GM23338 (cell line): ENCODE measurements around the gene RYR3.

ENCODE experiments used
- CREB1 ChIP-seq: fragments of 250-450 bp; sonication (Bioruptor Pico); IDR thresholded peaks from 2 replicates; pipeline ENCODE4 v1.5.0; 2020; ENCODE audit warnings: low read depth, mild to moderate bottlenecking, moderate library complexity
- EZH2 ChIP-seq: fragments of 200-600 bp; sonication (generic); IDR thresholded peaks from one replicate; pipeline ENCODE4 v1.8.0; 2017; ENCODE audit warnings: antibody characterized with exemption, mild to moderate bottlenecking, low read depth; ENCODE audit not compliant: unreplicated experiment
- EZH2phosphoT487 ChIP-seq: fragments of 200-600 bp; sonication (generic); IDR thresholded peaks from one replicate; pipeline ENCODE4 v1.8.1; 2018; ENCODE audit warnings: antibody characterized with exemption; ENCODE audit not compliant: unreplicated experiment
- POLR2AphosphoS5 ChIP-seq: IDR thresholded peaks from 2 replicates; pipeline ENCODE4 v1.6.1; 2016; ENCODE audit warnings: antibody characterized with exemption, low read depth
- TF ChIP-seq, protein P1 (sequence below), 2 experiments: fragments of 200-600 bp in 1 of 2; sonication (generic) in 1 of 2; conservative IDR thresholded peaks; 2 replicates each; pipeline versions ENCODE4 v1.5.1 to v1.6.1; 2016 to 2017; ENCODE audit warnings: antibody characterized with exemption in 2 of 2, low read depth in 2 of 2, mild to moderate bottlenecking in 2 of 2, moderate library complexity in 1 of 2
- TF ChIP-seq, protein P2 (sequence below): IDR thresholded peaks from one replicate; pipeline ENCODE4 v1.6.1; 2018; ENCODE audit warnings: antibody characterized with exemption; ENCODE audit not compliant: unreplicated experiment
- TF ChIP-seq, protein P3 (sequence below): IDR thresholded peaks from 2 replicates; pipeline ENCODE4 v1.6.1; 2016; ENCODE audit warnings: antibody characterized with exemption

DNA sequence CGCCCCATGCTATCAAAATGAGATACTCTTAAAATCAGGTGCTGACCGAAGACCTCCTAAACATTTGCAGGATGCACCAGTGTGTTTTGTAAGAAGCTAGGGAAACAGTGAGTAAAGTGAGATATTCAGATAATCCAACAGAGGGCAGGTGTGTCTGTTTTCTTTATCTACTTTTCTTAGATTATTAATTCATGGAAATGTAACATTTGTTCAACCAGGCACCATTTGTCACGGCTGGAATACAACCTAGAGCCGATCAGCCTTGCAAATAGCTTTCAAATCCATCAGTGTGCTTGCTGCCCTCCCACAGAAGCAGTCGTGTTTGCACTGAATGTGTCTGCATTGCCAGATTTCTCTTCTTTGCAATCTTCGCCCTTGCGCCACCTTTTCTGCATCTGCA is 455.6 kb downstream of the RYR3 start:
- TF ChIP-seq, protein P1, sequence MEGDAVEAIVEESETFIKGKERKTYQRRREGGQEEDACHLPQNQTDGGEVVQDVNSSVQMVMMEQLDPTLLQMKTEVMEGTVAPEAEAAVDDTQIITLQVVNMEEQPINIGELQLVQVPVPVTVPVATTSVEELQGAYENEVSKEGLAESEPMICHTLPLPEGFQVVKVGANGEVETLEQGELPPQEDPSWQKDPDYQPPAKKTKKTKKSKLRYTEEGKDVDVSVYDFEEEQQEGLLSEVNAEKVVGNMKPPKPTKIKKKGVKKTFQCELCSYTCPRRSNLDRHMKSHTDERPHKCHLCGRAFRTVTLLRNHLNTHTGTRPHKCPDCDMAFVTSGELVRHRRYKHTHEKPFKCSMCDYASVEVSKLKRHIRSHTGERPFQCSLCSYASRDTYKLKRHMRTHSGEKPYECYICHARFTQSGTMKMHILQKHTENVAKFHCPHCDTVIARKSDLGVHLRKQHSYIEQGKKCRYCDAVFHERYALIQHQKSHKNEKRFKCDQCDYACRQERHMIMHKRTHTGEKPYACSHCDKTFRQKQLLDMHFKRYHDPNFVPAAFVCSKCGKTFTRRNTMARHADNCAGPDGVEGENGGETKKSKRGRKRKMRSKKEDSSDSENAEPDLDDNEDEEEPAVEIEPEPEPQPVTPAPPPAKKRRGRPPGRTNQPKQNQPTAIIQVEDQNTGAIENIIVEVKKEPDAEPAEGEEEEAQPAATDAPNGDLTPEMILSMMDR (conservative IDR thresholded peaks at IDR 0.05; ENCODE audit: low read depth in 2 of 2) = peak; percentile 4 to 29; a peak in 2 of 4 replicates
- TF ChIP-seq CREB1 (CRISPR knock-in tag) (no peak), POLR2AphosphoS5 (no peak), EZH2phosphoT487 (no peak), EZH2 (no peak)
- TF ChIP-seq, protein P2, sequence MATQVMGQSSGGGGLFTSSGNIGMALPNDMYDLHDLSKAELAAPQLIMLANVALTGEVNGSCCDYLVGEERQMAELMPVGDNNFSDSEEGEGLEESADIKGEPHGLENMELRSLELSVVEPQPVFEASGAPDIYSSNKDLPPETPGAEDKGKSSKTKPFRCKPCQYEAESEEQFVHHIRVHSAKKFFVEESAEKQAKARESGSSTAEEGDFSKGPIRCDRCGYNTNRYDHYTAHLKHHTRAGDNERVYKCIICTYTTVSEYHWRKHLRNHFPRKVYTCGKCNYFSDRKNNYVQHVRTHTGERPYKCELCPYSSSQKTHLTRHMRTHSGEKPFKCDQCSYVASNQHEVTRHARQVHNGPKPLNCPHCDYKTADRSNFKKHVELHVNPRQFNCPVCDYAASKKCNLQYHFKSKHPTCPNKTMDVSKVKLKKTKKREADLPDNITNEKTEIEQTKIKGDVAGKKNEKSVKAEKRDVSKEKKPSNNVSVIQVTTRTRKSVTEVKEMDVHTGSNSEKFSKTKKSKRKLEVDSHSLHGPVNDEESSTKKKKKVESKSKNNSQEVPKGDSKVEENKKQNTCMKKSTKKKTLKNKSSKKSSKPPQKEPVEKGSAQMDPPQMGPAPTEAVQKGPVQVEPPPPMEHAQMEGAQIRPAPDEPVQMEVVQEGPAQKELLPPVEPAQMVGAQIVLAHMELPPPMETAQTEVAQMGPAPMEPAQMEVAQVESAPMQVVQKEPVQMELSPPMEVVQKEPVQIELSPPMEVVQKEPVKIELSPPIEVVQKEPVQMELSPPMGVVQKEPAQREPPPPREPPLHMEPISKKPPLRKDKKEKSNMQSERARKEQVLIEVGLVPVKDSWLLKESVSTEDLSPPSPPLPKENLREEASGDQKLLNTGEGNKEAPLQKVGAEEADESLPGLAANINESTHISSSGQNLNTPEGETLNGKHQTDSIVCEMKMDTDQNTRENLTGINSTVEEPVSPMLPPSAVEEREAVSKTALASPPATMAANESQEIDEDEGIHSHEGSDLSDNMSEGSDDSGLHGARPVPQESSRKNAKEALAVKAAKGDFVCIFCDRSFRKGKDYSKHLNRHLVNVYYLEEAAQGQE = no peak
- TF ChIP-seq, protein P3, sequence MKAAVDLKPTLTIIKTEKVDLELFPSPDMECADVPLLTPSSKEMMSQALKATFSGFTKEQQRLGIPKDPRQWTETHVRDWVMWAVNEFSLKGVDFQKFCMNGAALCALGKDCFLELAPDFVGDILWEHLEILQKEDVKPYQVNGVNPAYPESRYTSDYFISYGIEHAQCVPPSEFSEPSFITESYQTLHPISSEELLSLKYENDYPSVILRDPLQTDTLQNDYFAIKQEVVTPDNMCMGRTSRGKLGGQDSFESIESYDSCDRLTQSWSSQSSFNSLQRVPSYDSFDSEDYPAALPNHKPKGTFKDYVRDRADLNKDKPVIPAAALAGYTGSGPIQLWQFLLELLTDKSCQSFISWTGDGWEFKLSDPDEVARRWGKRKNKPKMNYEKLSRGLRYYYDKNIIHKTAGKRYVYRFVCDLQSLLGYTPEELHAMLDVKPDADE = no peak
